ENCODE measurements around the gene SAPCD1.
A peak's percentile ranks its signal among the peaks of the same experiment; 100 is the strongest.

Gene SAPCD1

DNA sequence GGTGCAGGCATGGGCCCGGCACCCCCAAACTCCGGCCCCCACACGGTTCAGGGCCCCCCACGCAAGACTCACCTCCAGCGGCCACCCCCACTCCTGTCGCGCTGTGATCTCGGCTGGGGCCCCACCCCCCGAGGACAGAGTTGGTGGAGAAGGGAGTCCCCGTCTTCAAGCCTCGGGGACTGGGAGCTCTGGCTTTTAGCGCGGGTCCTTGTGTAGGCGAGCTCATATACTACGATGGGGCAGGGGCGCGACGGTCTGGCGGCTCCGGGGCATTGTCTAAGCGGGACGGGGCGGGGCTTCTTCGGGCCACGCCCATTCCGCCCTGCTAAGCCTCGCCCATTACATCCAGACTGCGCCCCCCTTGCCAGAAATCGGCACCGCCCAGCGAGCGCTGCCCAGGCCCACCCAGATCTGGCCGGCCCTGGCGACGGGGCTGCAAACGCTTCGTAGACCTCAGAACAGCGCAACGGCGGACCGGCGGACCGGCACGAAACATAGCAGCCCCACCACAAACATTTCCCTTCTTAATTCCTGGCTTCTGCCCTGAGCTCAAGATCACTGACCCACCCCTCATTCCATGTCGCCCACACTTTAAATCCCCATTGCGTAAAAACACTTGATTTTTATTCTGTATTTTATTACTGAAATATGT is 32.4 kb upstream of the SAPCD1 start:
- DNase-seq = peak; percentile 57 to 85

DNA sequence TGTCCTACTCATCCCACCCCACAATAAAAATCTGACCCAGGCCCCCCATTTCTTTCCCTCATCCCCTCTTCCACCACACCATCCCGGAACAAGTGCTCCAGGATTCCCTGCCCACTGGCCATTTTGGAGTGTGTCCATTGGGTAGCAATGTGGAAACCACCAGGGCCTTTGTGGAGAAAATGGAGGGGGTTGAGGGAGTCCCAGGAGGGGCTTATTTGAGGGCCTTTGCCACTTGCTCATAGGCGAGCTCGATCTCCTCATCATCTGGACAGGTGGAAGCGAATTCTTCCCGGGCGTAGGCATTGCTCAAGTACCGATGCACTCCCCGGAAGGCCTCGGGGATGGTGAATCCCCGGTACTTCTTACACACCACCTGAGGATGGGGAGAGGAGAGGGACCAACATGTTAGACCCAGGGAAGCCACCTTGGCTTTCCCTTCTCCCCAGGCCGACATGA is 31.8 kb upstream of the SAPCD1 start:
- DNase-seq = no peak

DNA sequence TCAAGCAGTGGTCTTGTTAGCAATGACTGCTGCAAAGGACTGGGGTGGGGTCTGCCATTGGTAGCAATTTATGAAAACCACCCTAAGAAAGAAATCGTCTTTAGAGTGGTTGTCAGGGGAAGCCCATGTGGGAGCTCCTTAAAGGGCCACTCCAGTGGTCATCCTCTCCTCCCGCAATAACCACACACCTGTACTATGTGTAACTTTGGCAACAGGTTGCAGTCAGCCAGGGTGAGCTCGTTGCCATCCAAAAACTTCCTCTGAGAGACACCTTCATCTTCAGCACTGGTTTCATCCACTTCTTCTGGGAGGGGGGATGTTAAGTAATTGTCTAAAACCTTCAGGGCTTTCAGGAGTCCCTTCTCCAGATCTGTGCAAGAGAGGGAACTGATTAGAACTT is 30.4 kb upstream of the SAPCD1 start:
- DNase-seq = no peak

DNA sequence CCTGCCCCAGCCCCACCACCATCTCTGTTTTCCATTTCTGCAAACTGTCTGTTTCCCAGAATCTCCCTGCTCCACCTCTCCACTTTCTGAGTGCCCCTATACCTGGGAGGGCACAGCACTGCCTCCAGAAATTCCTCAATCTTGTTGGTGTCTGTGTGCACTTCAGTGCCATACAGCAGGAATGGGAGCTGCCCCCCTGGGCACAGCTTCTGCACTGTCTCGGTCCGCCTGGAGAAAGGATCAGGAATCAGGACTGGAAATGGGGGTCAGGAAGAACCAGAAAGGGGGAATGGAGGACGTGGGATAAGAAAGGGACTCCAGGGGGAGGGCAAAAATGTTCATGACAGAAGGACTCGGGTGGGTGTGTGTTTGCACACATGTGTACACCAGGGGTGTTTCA is 28.7 kb upstream of the SAPCD1 start:
- DNase-seq = no peak

DNA sequence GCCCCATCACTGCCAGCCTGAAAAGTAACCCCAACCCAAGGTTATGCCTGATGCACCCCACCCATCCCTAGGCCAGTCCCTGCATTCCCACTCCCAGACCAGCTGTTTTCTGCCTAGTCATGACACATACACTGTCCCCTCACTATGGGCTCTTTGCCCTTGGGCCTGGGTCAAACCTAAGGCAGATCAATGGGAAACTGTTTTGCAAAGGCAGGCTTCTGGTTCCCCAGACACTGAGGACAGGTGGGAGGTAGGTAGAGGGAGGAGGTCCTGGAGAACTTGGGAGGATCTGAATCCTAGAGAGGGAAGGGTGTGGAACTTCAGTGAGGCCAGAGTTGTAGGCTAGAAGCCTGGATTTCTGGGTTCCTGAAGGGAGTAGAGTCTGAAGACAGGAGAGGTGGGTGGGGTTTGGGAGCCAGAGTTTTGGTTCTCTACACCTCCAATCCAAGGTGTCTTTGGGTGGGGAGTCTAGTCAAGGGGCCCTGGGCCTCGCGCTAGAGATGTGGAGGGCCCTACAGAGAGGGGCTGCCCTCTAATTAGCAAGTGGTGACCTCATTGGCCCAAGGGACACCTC is 28.1 kb upstream of the SAPCD1 start:
- DNase-seq = no peak

DNA sequence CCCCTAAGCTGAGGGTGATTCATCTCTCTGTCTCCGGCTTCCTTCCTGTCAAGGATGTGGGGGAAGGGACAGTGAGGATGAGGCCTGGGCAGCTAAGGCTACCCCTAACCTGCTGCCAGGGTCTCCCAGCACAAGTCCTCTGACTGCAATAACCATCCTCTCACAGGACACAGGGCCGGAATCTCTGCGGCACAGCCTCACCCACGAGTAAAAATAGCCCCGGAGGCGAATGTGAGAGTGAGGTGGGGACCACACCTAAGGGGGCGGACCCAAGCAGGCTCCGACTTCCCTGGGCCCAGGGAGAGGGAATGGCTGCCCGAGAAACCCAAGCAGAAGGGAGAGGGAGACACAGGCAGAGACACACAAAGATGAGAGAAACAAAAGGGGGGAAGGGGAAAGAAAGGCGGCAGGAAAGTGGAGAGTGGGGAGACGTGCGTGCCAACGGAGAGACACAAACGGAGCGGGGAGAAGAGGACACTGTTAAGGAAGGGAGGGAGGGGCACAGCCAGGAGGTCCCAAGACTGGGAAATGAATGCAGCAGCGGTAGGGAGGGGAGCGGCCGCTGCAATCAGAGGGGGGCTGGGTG is 27.5 kb upstream of the SAPCD1 start:
- peak; percentile 49 to 85 for DNase-seq

DNA sequence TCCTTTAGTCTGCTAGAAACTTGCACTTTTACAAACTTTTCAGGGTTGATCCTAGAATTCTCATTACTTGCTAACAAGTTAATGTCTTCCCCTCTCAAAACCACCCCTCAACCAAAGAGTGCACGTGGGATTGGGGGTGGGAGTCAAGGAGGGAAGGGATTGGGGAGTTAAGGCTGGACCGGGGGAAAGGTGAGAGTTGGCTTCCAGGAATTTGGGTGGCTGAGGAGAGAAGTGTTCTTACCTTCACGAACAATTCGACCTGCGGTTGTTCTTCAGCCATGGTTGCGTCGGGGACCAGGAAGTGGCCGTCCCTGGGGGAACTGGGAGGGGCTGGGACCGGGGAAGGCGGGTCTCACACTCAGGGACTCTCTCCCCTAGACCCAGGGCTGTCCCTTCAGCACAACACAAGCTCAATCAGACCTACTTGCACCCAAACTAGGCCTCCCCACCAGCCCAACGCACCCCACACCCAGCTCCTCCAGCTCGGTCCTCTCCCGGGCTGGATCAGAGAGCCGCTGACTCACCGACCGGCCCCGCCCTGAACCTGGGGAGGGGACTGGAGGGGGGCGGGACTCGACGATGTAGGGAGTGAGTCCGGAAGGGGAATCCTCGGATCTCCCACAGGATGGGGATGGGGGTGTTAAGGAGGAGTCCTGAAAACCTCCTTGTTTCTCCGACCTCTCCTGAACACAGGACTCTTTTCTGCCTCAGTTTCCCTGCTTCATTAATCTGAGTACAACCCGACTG is 26.3 kb upstream of the SAPCD1 start, which contains the start of gene CLIC1:
TSS of gene CLIC1 (minus strand) at position 510 of the 747 bp plus-strand sequence. CDS start at position 280, 230 bp downstream.
- DNase-seq = peak; percentile 66 to 74

DNA sequence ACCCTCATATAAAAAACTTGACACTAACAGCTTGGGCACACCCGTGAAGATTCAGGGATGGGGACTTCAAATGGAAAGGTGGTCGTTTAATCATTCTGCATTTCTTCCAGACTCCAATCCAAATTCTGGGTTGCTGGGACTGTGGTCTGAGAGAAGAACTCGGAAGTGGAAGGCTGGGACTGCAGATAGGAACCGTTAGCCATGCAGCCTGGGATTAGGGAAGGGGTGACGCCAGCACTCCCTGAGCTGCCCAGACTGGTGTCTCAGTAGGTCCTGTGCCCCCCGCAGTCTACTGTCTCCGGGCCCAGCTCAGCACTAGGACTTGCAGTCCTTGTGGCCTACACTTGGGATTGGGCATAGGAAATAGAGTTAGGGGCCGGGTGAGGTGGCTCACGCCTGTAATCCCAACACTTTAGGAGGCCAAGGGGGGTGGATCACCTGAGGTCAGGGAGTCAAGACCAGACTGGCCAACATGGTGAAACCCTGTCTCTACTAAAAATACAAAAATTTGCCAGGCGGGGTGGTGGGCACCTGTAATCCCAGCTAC is 25.6 kb upstream of the SAPCD1 start:
- DNase-seq = peak in 1 of 2 donors; percentile 52

DNA sequence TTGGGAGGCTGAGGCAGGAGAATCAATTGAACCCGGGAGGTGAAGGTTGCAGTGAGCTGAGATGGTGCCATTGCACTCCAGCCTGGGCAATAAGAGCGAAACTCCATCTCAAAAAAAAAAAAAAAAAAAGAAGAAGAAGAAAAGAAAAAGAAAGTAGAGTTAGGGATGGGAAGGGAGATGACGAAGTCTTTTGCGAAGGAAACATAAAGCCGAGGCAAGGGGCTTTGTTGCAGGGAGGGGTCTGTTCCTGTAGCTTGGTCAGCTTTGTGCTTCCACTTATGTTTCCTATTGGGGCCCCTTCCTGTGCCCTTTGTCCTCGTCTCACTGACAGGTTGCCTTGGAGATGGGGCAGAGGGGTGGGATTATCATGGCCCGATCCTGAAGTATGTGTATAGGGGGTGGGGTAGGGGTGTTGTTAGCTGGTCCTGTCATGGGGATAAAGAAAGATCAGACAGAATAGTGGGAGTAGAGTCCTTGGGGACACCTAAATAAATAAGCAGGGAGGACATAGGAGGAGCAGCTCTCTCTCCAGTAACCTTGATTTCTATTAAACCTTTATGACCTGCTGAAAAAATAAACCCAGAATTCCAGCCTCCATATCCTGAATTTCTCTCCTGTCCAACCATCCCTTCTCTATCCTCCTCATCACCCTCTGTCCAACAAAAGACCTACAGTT is 25.0 kb upstream of the SAPCD1 start:
- DNase-seq = peak; percentile 9 to 42

DNA sequence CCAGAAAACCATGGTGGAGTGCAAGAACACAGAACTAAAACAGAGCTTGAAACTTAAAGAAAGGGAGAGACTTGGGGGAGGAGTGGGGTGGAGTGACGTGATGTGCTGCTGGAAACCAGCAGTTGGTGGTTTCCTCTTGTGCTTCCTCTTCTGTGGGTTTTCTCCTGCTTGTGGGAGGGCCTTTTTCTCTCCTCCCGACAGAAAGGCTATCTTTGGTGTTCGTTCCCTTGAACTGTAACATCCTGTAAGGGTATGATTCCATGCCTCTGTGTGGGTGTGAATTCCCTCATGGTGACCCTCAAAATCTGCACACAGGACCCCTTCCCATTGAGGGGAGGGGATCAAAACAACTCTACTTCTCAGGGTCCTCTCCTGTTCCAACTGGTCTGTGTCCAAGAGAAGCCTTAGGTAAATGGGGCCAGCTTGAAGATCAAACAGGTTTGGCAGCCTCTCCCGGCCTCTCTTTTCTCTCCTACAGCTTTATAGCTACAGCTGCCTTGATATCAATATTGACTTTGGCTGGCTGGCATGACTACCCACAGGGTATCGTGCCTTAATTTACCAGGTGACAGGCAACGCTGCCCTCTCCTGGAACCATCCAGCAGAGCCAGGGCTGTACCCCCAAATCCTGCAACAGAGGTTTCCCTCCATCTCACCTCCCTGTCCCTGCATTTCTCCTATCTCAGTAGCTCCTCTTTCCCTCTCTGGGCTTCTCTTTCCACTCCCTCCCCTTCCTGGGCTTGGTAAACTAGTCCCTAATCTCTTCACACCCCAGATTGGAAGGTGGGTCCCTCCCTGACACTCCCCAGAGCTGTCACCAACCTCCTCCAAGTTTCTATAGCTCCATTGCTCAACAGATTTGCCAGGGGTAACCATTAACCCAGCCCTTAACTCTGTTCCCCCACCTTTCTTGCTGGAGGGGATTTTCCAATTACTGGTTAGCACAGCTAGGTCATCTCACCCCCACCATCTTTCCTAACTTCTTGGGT is 24.2 kb upstream of the SAPCD1 start:
- peak; percentile 63 to 99 for DNase-seq

DNA sequence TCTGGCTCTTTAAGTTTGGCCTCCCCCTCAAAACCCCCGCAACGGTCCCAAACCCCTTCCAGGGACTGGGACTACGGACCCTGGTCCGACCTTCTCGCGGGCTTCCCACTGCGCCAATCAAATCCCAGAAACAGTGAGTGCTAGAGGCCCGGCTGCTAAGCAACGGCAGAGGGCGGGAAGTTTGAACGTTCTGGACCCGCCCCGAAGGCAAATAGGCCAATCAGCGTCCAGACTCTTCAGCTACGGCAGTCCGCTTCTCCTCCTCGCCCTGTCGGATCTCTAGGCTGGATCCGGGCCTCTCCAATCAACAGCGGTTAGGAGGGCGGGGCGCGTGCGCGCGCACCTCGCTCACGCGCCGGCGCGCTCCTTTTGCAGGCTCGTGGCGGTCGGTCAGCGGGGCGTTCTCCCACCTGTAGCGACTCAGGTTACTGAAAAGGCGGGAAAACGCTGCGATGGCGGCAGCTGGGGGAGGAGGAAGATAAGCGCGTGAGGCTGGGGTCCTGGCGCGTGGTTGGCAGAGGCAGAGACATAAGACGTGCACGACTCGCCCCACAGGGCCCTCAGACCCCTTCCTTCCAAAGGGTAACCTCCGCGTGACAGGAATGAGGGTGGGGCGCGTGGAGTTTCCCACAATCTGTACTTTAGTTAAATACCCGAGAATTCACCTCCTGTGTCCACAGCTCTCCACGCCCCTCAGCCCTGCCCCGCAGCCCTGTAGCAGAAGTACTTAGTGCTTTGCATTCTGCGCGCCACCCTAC is 22.6 kb upstream of the SAPCD1 start, which contains the start of gene MSH5:
TSS of gene MSH5 (plus strand) at position 367 of the 758 bp plus-strand sequence. CDS start 462 bp downstream, outside the sequence.
- DNase-seq = peak; percentile 84 to 95

DNA sequence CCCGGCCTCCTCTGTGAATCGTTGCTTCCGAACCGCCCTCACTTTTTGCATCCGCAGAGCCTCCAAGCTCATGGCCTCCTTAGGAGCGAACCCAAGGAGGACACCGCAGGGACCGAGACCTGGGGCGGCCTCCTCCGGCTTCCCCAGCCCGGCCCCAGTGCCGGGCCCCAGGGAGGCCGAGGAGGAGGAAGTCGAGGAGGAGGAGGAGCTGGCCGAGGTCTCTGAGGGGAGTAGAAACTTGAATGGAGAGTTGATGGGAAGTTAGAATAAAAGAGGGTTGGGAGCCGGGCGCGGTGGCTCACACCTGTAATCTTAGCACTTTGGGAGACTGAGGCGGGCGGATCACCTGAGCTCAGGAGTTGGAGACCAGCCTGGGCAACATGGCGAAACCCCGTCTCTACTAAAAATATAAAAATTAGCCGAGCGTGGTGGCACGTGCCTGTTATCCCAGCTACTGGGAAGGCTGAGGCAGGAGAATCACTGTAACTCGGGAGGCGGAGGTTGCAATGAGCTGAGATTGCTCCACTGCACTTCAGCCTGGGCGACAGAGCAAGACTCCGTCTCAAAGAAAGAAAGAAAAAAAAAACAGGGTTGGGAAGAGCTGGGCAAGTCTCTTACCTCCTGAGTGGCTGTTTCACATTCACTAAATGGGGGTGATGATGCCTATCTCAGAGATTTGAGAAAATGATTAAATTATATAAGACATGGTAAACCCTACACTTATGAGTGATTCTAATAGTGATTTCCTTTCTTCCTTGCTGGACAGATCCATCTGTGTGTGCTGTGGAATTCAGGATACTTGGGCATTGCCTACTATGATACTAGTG is 21.8 kb upstream of the SAPCD1 start:
- peak in 1 of 2 donors; percentile 45 for DNase-seq

DNA sequence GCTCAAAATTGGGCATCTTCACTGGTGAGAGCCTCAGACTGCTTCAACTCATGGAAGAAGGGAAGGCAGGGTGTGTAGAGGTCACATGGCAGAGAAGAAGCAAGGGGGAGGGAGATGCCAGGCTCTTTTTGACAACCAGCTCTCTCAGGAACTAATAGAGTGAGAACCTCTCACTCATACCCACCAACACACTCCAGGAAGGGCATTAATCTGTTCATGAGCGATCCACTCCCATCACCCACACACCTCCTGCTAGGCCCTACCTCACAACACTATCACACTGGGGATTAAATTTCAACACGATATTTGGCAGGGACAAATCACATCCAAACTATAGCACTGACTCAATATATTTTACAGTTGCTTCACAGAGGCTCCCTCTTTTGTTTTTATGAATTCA is 20.6 kb upstream of the SAPCD1 start:
- no peak for DNase-seq

DNA sequence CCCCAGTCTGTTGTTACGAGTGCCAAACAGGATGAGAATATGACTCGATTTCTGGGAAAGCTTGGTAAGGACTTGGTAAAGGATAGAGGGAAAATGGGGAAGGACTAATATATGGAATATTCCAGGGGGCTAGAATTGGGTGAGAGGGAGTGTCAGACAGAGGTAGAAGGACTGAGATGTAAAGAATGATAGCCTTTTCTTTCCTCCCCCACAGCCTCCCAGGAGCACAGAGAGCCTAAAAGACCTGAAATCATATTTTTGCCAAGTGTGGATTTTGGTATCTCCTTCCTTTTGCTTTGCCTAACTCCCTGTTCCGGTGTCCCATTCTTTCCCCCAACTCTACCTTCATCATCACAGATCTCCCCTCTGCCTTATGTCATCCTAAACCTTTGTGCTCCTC is 19.6 kb upstream of the SAPCD1 start:
- no peak for DNase-seq

DNA sequence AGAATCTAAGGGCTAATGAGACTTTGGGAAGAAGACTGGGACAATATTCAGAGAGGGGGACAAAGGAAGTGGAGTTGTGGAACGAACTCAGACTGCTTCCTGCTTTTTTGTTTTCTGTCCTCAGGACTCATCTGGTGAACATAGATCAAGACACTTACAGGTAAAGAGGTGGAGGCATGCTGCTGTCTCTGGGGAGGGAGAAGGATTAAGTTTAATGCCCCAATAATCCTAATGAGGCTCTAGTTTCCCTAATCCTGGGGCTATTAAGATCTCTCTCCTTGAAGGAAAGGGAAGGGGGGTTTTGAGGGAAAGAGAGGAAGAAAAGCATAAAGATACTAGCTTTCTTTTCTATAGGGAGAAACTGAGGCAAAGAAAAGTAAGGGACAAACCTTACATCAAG is 18.0 kb upstream of the SAPCD1 start:
- DNase-seq = no peak

DNA sequence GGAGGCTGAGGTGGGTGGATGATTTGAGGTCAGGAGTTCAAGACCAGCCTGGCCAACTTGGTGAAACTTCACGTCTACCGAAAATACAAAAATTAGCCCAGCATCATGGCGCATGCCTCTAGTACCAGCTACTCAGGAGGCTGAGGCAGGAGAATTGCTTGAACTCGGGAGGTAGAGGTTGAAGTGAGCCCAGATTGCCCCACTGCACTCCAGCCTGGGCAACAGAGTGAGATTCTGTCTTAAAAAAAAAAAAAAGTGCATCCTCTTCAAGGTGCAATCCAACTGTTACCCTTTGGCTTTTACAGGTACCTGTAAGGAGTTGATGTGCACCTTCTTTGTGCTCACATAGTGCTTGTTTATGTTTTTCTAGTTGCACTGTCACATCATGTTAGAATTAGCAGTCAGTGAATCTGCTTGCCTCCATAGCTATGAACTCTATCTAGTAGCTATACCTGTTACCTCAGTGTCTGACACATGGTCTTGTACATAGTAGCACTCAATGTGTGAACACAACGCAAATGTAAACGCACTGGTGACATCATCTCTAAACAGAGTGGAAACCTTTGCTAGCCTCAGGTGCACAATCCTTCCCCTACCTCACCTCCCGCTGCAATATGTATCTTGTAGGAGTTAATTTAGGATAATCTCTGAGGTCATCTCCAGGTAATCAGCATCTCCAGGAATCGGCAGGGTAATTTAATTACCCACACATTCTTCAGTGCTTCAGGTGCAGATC is 13.0 kb upstream of the SAPCD1 start:
- DNase-seq = no peak

DNA sequence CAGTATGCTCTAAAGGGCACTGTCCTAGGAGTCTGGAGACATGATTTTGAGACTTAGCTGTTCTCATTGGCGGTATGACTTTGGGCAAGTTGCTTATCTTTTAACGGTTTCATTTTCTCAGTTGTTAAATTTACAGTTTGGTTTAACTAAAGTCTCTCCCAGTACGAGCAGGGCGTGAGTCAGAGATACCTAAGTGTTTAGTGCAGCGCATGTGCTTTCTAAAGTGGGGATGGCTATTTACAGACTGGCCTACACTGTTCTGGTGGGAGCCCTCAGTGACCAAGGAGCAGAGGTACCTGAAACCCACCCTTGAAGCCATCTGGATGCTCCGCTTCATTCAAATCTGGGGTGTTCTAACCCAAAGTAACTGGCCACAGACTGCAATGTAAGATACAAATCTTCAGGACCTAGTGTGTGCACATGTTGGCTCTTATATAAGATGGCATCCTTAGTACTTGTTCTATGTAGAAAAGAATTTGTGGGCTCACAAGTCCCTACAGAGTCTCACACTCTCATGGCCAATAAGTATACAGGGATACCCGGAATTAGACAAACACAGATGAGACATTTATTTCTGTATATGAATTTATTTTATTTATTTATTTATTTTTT is 11.9 kb upstream of the SAPCD1 start:
- DNase-seq = no peak

DNA sequence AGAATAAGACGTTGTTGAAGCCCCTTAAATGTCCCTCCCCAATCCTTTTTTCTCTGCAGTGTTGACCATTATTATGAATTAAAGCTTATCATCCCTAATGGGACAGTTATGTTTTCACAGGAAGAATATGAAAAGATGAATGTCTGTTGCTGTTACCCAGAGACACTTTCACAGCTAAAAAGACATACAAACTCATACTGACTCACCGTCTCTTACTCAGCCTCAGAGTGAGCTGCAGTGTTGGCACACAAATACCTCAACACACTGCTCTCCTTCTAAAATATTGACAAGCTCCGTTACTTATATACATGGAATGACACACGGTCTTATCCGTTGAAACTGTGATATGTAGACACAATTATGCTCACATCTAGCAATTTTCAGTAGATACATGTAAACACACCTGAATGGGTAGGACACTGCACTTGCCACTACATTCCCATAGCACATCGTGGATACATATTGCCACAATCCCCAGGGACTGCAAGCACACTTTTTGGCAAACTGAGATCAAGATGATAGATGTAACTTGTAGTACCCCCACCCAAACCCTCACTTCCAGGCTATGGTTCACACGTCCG is 9.6 kb upstream of the SAPCD1 start:
- no peak for DNase-seq

Measured in bone marrow (tissue), 2 donors.